Esophagus squamous epithelium (tissue), 5 donors: Measurements from ENCODE around the gene CECR2. TPM values are rescaled to one million over a fixed set of nuclear protein-coding genes. Genes with fewer than 3 reads are reported as not detected.

Experiments
- DNase-seq: peaks from one replicate; lab custom pipeline; 2025; lab: John Stamatoyannopoulos, UW
- H3K27ac ChIP-seq, 4 donors: fragments of 200-600 bp; sonication (generic); one replicate each; pipeline ENCODE4 v1.5.1; 2016 to 2019; ENCODE audit warnings: mild to moderate bottlenecking in 1 of 4
- H3K27me3 ChIP-seq, 4 donors: fragments of 200-600 bp; sonication (generic); 1 replicate in 3 of 4; 2 replicates in 1 of 4; pipeline versions ENCODE4 v1.5.1 to v1.6.0; 2017 to 2021; ENCODE audit warnings: antibody characterized with exemption in 1 of 4
- H3K36me3 ChIP-seq, 3 donors: fragments of 200-600 bp; sonication (generic); one replicate each; pipeline ENCODE4 v1.5.1; 2016 to 2019
- H3K4me1 ChIP-seq, 3 donors: fragments of 200-600 bp; sonication (generic); one replicate each; pipeline ENCODE4 v1.5.1; 2017 to 2019
- H3K4me3 ChIP-seq, 4 donors: fragments of 200-600 bp; sonication (generic); 1 replicate in 3 of 4; 2 replicates in 1 of 4; pipeline ENCODE4 v1.5.1; 2016 to 2019; ENCODE audit warnings: mild to moderate bottlenecking in 2 of 4, moderate library complexity in 1 of 4
- H3K9me3 ChIP-seq, 3 donors: fragments of 200-600 bp; sonication (generic); one replicate each; pipeline ENCODE4 v1.5.1; 2016 to 2019
- POLR2A ChIP-seq, 4 donors: fragments of 450-650 bp; IDR thresholded peaks; one replicate each; pipeline ENCODE4 v1.6.1; 2017; ENCODE audit warnings: antibody characterized with exemption in 4 of 4, mild to moderate bottlenecking in 4 of 4, moderate library complexity in 3 of 4
- WGBS, 2 donors: methylation state at CpG; one replicate each; pipeline ENCODE4 v1.1.5; 2018; 5-methylcytosine and 5-hydroxymethylcytosine counted together
- intact Hi-C: fragments of 100-400 bp; cut with DNase I; formaldehyde crosslinking; loops from one replicate; pipeline ENCODE4 v1.15.0; 2022
- total RNA-seq, 4 donors: library from RNA; depleted of rRNA; stranded (reverse); fragments of >200 nt; gene quantifications; one replicate each; pipeline ENCODE4 v1.1.0, GENCODE V29; 2016
- TF ChIP-seq, protein P1 (sequence below), 6 experiments: fragments of 450-650 bp in 4 of 6; fragments of 200-600 bp in 2 of 6; sonication (generic) in 2 of 6; IDR thresholded peaks; one replicate each; pipeline ENCODE4 v1.5.1; 2016 to 2019; ENCODE audit warnings: antibody characterized with exemption in 6 of 6, mild to moderate bottlenecking in 4 of 6, moderate library complexity in 4 of 6
- donor health status: DM: yes; HTN: yes; CAD: no.

The CECR2 gene
- total RNA-seq, 4 donors from 2014 or later = 0.13 to 0.57 (median 0.26) TPM

GRCh38 chr22:17472932-17473331 is 103.7 kb downstream of the CECR2 start:
- TF ChIP-seq, protein P1, sequence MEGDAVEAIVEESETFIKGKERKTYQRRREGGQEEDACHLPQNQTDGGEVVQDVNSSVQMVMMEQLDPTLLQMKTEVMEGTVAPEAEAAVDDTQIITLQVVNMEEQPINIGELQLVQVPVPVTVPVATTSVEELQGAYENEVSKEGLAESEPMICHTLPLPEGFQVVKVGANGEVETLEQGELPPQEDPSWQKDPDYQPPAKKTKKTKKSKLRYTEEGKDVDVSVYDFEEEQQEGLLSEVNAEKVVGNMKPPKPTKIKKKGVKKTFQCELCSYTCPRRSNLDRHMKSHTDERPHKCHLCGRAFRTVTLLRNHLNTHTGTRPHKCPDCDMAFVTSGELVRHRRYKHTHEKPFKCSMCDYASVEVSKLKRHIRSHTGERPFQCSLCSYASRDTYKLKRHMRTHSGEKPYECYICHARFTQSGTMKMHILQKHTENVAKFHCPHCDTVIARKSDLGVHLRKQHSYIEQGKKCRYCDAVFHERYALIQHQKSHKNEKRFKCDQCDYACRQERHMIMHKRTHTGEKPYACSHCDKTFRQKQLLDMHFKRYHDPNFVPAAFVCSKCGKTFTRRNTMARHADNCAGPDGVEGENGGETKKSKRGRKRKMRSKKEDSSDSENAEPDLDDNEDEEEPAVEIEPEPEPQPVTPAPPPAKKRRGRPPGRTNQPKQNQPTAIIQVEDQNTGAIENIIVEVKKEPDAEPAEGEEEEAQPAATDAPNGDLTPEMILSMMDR (IDR thresholded peaks at IDR 0.05) = no peak
- no peak for TF ChIP-seq POLR2A (IDR thresholded peaks at IDR 0.05)
- no peak for DNase-seq
- WGBS, 2 donors = 40 to 55% methylated on average over 5 of the region's 5 CpGs
- Histone ChIP-seq H3K9me3 (no peaks in the 10 kb centered on the region), H3K27ac (no peak overlapping the region), H3K4me3 (no peak overlapping the region), H3K27me3 (peaks cover 0 to 74% (median 0%) of the 10 kb centered on the region in 4 donors), H3K4me1 (no peaks in the 10 kb centered on the region), H3K36me3 (no peaks in the 10 kb centered on the region)
- intact Hi-C loops = no loop called here

- no peak for TF ChIP-seq POLR2A (IDR thresholded peaks at IDR 0.05)
- TF ChIP-seq, protein P1 (IDR thresholded peaks at IDR 0.05) = no peak
- Histone ChIP-seq H3K9me3 (no peaks in the 10 kb centered on the region), H3K4me1 (no peaks in the 10 kb centered on the region), H3K4me3 (no peak overlapping the region), H3K36me3 (no peaks in the 10 kb centered on the region), H3K27me3 (peaks cover 0 to 71% (median 0%) of the 10 kb centered on the region in 4 donors), H3K27ac (no peak overlapping the region)
- no peak for DNase-seq
- WGBS, 2 donors = 69 to 74% methylated on average over 12 of the region's 12 CpGs
- intact Hi-C loops = no loop called here
Observed at GRCh38 chr22:17475318-17476230, 106.3 kb downstream of the CECR2 start.

DNA sequence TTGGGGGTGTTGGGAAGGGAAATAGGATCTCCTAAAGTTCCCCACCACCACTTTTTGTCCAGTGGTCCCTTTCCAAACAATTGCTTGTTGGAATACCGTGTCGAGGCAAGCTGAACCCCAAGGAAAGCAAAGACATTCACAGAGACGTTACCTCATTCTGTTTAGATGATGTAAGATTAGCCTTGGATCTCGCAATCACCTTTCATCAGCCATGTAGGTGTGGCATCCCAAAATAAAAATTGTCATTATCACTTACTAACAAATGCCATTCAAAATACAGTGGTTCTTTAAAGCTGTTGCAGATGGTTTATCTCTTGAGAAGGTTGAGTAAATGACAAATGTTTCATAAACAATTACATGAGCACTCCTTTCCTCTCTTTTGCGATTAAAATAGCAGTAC is 107.6 kb downstream of the CECR2 start:
- no peak overlapping the region for H3K27ac ChIP-seq
- H3K36me3 ChIP-seq = no peaks in the 10 kb centered on the region
- H3K9me3 ChIP-seq = no peaks in the 10 kb centered on the region
- H3K4me3 ChIP-seq = peak overlapping the region in 2 of 4 donors; percentile 9 to 25
- TF ChIP-seq, protein P1 (IDR thresholded peaks at IDR 0.05) = no peak
- no peak for TF ChIP-seq POLR2A (IDR thresholded peaks at IDR 0.05)
- peaks cover 0 to 67% (median 0%) of the 10 kb centered on the region in 4 donors for H3K27me3 ChIP-seq
- no peak for DNase-seq
- intact Hi-C loops = no loop called here
- WGBS, 2 donors = 42 to 43% methylated on average over 5 of the region's 5 CpGs
- no peaks in the 10 kb centered on the region for H3K4me1 ChIP-seq

DNA sequence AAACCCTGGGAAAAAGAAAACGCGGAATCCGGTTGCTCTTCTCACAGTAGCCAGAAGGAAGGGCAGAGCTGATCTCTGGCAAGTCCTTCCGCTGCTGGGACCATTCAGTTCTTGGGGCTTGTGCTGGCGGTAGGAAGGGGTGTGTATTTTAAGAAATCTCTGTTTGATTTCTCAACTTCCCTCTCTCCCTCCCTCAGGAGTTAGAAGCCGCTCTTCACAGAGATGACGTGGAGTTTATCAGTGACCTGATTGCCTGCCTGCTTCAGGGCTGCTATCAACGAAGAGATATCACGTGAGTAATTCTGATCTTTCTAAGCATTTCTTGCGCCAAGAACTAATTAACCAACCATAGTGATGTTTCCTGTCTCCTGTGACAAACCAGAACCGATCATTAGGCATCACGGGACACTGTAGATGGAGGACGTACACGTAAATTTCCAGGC is 108.2 kb downstream of the CECR2 start:
- peaks cover 0 to 63% (median 0%) of the 10 kb centered on the region in 4 donors for H3K27me3 ChIP-seq
- intact Hi-C loops = no loop called here
- peak overlapping the region in 2 of 4 donors; percentile 9 to 25 for H3K4me3 ChIP-seq
- no peaks in the 10 kb centered on the region for H3K4me1 ChIP-seq
- H3K27ac ChIP-seq = no peak overlapping the region
- 39 to 42% methylated on average over 14 of the region's 14 CpGs for WGBS, 2 donors
- H3K36me3 ChIP-seq = no peaks in the 10 kb centered on the region
- no peak for TF ChIP-seq POLR2A (IDR thresholded peaks at IDR 0.05)
- TF ChIP-seq, protein P1 (IDR thresholded peaks at IDR 0.05) = no peak
- DNase-seq = no peak
- no peaks in the 10 kb centered on the region for H3K9me3 ChIP-seq

GRCh38 chr22:17479135-17479534 is 109.9 kb downstream of the CECR2 start:
- WGBS, 2 donors = 37 to 51% methylated on average over 2 of the region's 2 CpGs
- H3K4me1 ChIP-seq = no peaks in the 10 kb centered on the region
- no peaks in the 10 kb centered on the region for H3K9me3 ChIP-seq
- no peak overlapping the region for H3K4me3 ChIP-seq
- TF ChIP-seq, protein P1 (IDR thresholded peaks at IDR 0.05) = no peak
- no peak for TF ChIP-seq POLR2A (IDR thresholded peaks at IDR 0.05)
- peaks cover 0 to 48% (median 0%) of the 10 kb centered on the region in 4 donors for H3K27me3 ChIP-seq
- H3K27ac ChIP-seq = no peak overlapping the region
- DNase-seq = no peak
- no peaks in the 10 kb centered on the region for H3K36me3 ChIP-seq
- intact Hi-C loops = no loop called here
